ENCODE data around the gene PLCH2.

- TF ChIP-seq CTCF (conservative IDR thresholded peaks at IDR 0.05; ENCODE audit: low read depth, low read length) = no peak
- TF ChIP-seq EZH2 (IDR thresholded peaks at IDR 0.05; ENCODE audit: borderline replicate concordance, low read depth, low read length, poor library complexity, severe bottlenecking) = no peak
These were observed 32.7 kb downstream of the PLCH2 start for GRCh38 chr1:2508751-2509150.

Data from A673 (cell line).